GM12878 (cell line): Measurements from ENCODE around the gene DCST1. TPM values are rescaled to one million over a fixed set of nuclear protein-coding genes. Genes with fewer than 3 reads are reported as not detected.

Experiments used
- ATAC-seq: fragments of 200-7000 bp; cut with Tn5 transposase; 3 replicates; pipeline ENCODE4 v1.9.1; 2020; ENCODE audit warnings: mild to moderate bottlenecking, moderate library complexity
- BruUV-seq: library from RNA; stranded (reverse); fragments of 400-500 nt; replicated peaks from 2 replicates; lab custom pipeline; 2021; lab: Mats Ljungman, UMichigan
- CTCF ChIA-PET: fragments of 300-600 bp; sonication (Branson Sonifier 250); formaldehyde crosslinking; extraction: SDS; loops from one replicate; lab custom pipeline; 2021; ENCODE audit warnings: inconsistent platforms; lab: Yijun Ruan, JAX
- POLR2A ChIA-PET: fragments of 350-600 bp; formaldehyde crosslinking; extraction: SDS; loops from one replicate; lab custom pipeline; 2021; ENCODE audit warnings: inconsistent platforms; lab: Charles Lee
- RAD21 ChIA-PET: fragments of 300-600 bp; sonication (Branson Sonifier 250); formaldehyde crosslinking; loops from one replicate; lab custom pipeline; 2023; ENCODE audit warnings: antibody characterized with exemption; ENCODE audit not compliant: unreplicated experiment; lab: Charles Lee
- SMC1A ChIA-PET: fragments of 300-600 bp; sonication (Branson Sonifier 250); formaldehyde crosslinking; loops from one replicate; lab custom pipeline; 2023; ENCODE audit not compliant: unreplicated experiment, uncharacterized antibody; lab: Charles Lee
- DNase-seq: peaks from one replicate; pipeline ENCODE4 v3.0.0-alpha.2; 2011; ENCODE audit warnings: low read depth, low spot score
- FAIRE-seq: peaks from 3 replicates; lab custom pipeline; 2011; peaks lifted over from hg19 to GRCh38; lab: Jason Lieb, UNC
- H2AFZ ChIP-seq: 2 replicates; pipeline ENCODE4 v1.6.0; 2011; ENCODE audit warnings: low read depth, low read length, control low read depth; ENCODE audit not compliant: control insufficient read depth
- H3K27ac ChIP-seq: 2 replicates; pipeline ENCODE4 v1.5.1; 2011; ENCODE audit warnings: control low read depth; ENCODE audit not compliant: control insufficient read depth, insufficient read depth
- H3K27me3 ChIP-seq, 2 experiments: replicated peaks in 1 of 2; 2 replicates each; pipeline versions ENCODE4 v1.6.0 to v1.6.1; 2011; ENCODE audit warnings: low read length in 1 of 2; ENCODE audit not compliant: control insufficient read depth in 2 of 2, insufficient read depth in 2 of 2
- H3K36me3 ChIP-seq, 2 experiments: 2 replicates each; pipeline ENCODE4 v1.5.1; 2011; ENCODE audit warnings: low read length in 1 of 2; ENCODE audit not compliant: control insufficient read depth in 2 of 2, insufficient read depth in 2 of 2
- H3K4me1 ChIP-seq: 2 replicates; pipeline ENCODE4 v1.6.1; 2011; ENCODE audit warnings: mild to moderate bottlenecking, low read length, moderate library complexity, mixed read lengths; ENCODE audit not compliant: control insufficient read depth, insufficient read depth
- H3K4me2 ChIP-seq: 2 replicates; pipeline ENCODE4 v1.6.0; 2011; ENCODE audit warnings: control low read depth; ENCODE audit not compliant: control insufficient read depth, insufficient read depth
- H3K4me3 ChIP-seq: fragments of 200-600 bp; sonication (generic); 2 replicates; pipeline ENCODE4 v1.5.1; 2016
- H3K79me2 ChIP-seq: 2 replicates; pipeline ENCODE4 v1.6.0; 2011; ENCODE audit warnings: low read length; ENCODE audit not compliant: control insufficient read depth, insufficient read depth
- H3K9ac ChIP-seq: 2 replicates; pipeline ENCODE4 v1.8.0; 2011; ENCODE audit warnings: low read length, control low read depth, mixed read lengths; ENCODE audit not compliant: control insufficient read depth, insufficient read depth
- H3K9me3 ChIP-seq: replicated peaks from 3 replicates; pipeline ENCODE4 v1.5.1; 2011; ENCODE audit warnings: mild to moderate bottlenecking, low read length; ENCODE audit not compliant: control insufficient read depth, insufficient read depth
- H4K20me1 ChIP-seq: 2 replicates; pipeline ENCODE4 v1.6.0; 2011; ENCODE audit not compliant: control insufficient read depth, insufficient read depth
- BCL3 ChIP-seq: IDR thresholded peaks from 2 replicates; pipeline ENCODE4 v1.6.1; 2011; ENCODE audit warnings: borderline replicate concordance, low read depth, mild to moderate bottlenecking, moderate library complexity, low read length; ENCODE audit not compliant: insufficient read depth, poor library complexity, severe bottlenecking
- CBFB ChIP-seq: IDR thresholded peaks from 2 replicates; pipeline ENCODE4 v1.6.1; 2016; ENCODE audit warnings: antibody characterized with exemption, low read depth
- CHD2 ChIP-seq: IDR thresholded peaks from 2 replicates; pipeline ENCODE4 v1.6.1; 2011; ENCODE audit warnings: low read depth, low read length, improper control_type of control experiment, borderline replicate concordance
- GATAD2B ChIP-seq: fragments of 450-650 bp; conservative IDR thresholded peaks from 2 replicates; pipeline ENCODE4 v1.6.1; 2017; ENCODE audit warnings: low read depth, mild to moderate bottlenecking, moderate library complexity
- LARP7 ChIP-seq: fragments of 450-650 bp; IDR thresholded peaks from 2 replicates; pipeline ENCODE4 v1.6.1; 2017; ENCODE audit warnings: mild to moderate bottlenecking
- MEF2A ChIP-seq: IDR thresholded peaks from 2 replicates; pipeline ENCODE4 v1.6.1; 2011; ENCODE audit warnings: low read depth, mild to moderate bottlenecking, low read length, moderate library complexity; ENCODE audit not compliant: insufficient read depth
- SREBF1 ChIP-seq: IDR thresholded peaks from 2 replicates; pipeline ENCODE4 v1.6.1; 2012; ENCODE audit warnings: mild to moderate bottlenecking, low read length
- WGBS: methylation state at CpG from one replicate; pipeline ENCODE4 v1.1.6; 2016; ENCODE audit warnings: low lambda C conversion rate; ENCODE audit not compliant: insufficient replicate concordance, insufficient coverage; ENCODE audit errors: missing lambda C conversion rate; 5-methylcytosine and 5-hydroxymethylcytosine counted together
- in situ Hi-C: fragments of 300-500 bp; cut with MboI; formaldehyde crosslinking; loops from 9 replicates; pipeline ENCODE4 v1.14.3; 2018; ENCODE audit warnings: mixed read lengths
- intact Hi-C: fragments of 100-400 bp; cut with micrococcal nuclease; formaldehyde crosslinking; loops from one replicate; pipeline ENCODE4 v1.14.2; 2022; ENCODE audit not compliant: unreplicated experiment
- polyA plus RNA-seq, 11 experiments: library from polyadenylated mRNA; depleted of rRNA in 4 of 11; unstranded in 6 of 11; stranded (reverse) in 5 of 11; fragments of >200 nt; fragmentation: Nextera tagmentation in 4 of 11; fragmentation: Illumina TruSeq in 1 of 11; extraction: Ambion mirVana in 4 of 11; extraction: Trizol in 1 of 11; gene quantifications; 1 replicate in 1 of 11; 2 replicates in 10 of 11; pipeline versions ENCODE4 v1.2.1 to v1.2.3, GENCODE V29; 2011 to 2016; ENCODE audit warnings: inconsistent platforms in 2 of 11, missing spikeins in 2 of 11, low read depth in 1 of 11
- total RNA-seq, 4 experiments: library from RNA; depleted of rRNA in 3 of 4; stranded (reverse); fragments of >200 nt in 3 of 4; fragmentation: Illumina TruSeq in 1 of 4; extraction: Trizol in 1 of 4; gene quantifications; 2 replicates each; pipeline versions ENCODE4 v1.2.1 to v1.2.3, GENCODE V29; 2013 to 2021

DCST1 gene
- total and polyA plus RNA-seq, 10 of the 15 experiments (the other 5 are each of a cell fraction or from before 2014, with no cell fraction given), result not detected

GRCh38 chr1:155023627-155024026 lies 10.0 kb upstream of the DCST1 start (continued):
- TF ChIP-seq BCL3, result no peak
- TF ChIP-seq CBFB, result no peak
- TF ChIP-seq MEF2A, result no peak
- no peak for TF ChIP-seq SREBF1

DNA sequence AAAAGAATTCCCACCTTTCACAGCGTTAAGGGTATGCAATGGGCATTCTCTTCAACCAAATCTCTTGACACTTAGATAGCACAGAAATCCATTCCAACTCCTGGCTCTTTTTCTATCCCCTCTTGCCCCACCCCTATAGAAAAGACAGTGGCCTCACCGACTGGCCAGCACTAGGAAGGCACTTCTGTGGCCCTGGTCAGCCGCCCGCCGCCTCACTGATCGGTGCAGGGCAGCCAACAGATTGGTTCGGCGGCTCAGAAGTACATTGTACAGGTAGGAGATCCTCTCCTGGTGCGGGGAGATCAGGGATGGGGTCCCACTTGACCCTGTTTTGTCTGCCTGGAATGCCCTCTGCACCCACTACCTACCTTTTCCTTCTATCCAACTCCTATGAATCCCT lies 9.3 kb upstream of the DCST1 start:
- no peak for FAIRE-seq
- no peak for TF ChIP-seq CHD2
- no peak for TF ChIP-seq GATAD2B
- no peak for TF ChIP-seq LARP7
- H4K20me1 ChIP-seq, result no peaks in the 10 kb centered on the region
- DNase-seq, result no peak
- no peak overlapping the region for H2AFZ ChIP-seq
- no peak for ATAC-seq
- RAD21 ChIA-PET, result no interaction called here
- in situ Hi-C loops (no loop called here), intact Hi-C loops (no loop called here)
- H3K27me3 ChIP-seq, result no peaks in the 10 kb centered on the region; a peak in 1 of 4 replicates
- H3K79me2 ChIP-seq, result no peaks in the 10 kb centered on the region
- SMC1A ChIA-PET, result no interaction called here
- H3K9ac ChIP-seq, result no peak overlapping the region
- 60% methylated on average over 9 of the region's 9 CpGs for WGBS
- H3K36me3 ChIP-seq, result no peaks in the 10 kb centered on the region
- no peaks in the 10 kb centered on the region for H3K9me3 ChIP-seq
- H3K4me2 ChIP-seq, result no peak overlapping the region
- POLR2A ChIA-PET, result no interaction called here
- no peak overlapping the region for H3K27ac ChIP-seq
- no peaks in the 10 kb centered on the region for H3K4me1 ChIP-seq
- no TSS peak for BruUV-seq
- CTCF ChIA-PET, result interaction anchor here (0.8 kb wide), 1 partner anchor 19 kb away, joined by 4 read pairs; no protein-coding TSS in a partner anchor
- no peak overlapping the region for H3K4me3 ChIP-seq
